Fibroblast of peridontal ligament (primary cell): Measurements from ENCODE around the gene PSMG2.

Experiments
- DNase-seq: peaks from one replicate; pipeline ENCODE4 v3.0.0-alpha.2; 2010; ENCODE audit errors: extremely low read depth

PSMG2 gene

GRCh38 chr18:12702221-12703095 lies at the start of gene PSMG2, which contains the start of gene CEP76:
Gene PSMG2 (plus strand): TSS chr18:12703042. CDS start chr18:12703108, 66 bp downstream.
Gene CEP76 (minus strand): TSS chr18:12702723. CDS start chr18:12702548, 175 bp downstream.
- DNase-seq = peak; percentile 83

- no peak for DNase-seq
Observed at GRCh38 chr18:12654971-12655370, 47.9 kb upstream of the PSMG2 start.

- peak; percentile 60 for DNase-seq
Observed at GRCh38 chr18:12656605-12656937, 46.3 kb upstream of the PSMG2 start.

- DNase-seq = no peak
Observed at GRCh38 chr18:12656938-12657683, 45.7 kb upstream of the PSMG2 start.

- DNase-seq = peak; percentile 40
Observed at GRCh38 chr18:12657684-12658425, 45.0 kb upstream of the PSMG2 start, which contains the start of gene SPIRE1. Gene SPIRE1 (minus strand): TSS chr18:12658107. CDS start chr18:12657866, 241 bp downstream.

- DNase-seq = peak; percentile 51
Observed at GRCh38 chr18:12658426-12659138, 44.3 kb upstream of the PSMG2 start.

GRCh38 chr18:12659904-12660605 lies 42.8 kb upstream of the PSMG2 start:
- DNase-seq = peak; percentile 86

- DNase-seq = no peak
Observed at GRCh38 chr18:12668041-12668440, 34.8 kb upstream of the PSMG2 start.

- peak; percentile 57 for DNase-seq
Observed at GRCh38 chr18:12679183-12679786, 23.6 kb upstream of the PSMG2 start.

GRCh38 chr18:12686100-12686499 lies 16.7 kb upstream of the PSMG2 start:
- DNase-seq = no peak

- no peak for DNase-seq
Observed at GRCh38 chr18:12689256-12689850, 13.5 kb upstream of the PSMG2 start.

GRCh38 chr18:12692206-12692605 lies 10.6 kb upstream of the PSMG2 start:
- DNase-seq = no peak

- no peak for DNase-seq
Observed at GRCh38 chr18:12694032-12694431, 8.8 kb upstream of the PSMG2 start.

GRCh38 chr18:12699747-12700146 lies 3.1 kb upstream of the PSMG2 start:
- no peak for DNase-seq

GRCh38 chr18:12701161-12701560 lies 1.7 kb upstream of the PSMG2 start:
- DNase-seq = no peak

GRCh38 chr18:12703096-12703567 lies 290 bp downstream of the PSMG2 start:
- DNase-seq = no peak

- peak; percentile 40 for DNase-seq
Observed at GRCh38 chr18:12703664-12704063, 822 bp downstream of the PSMG2 start.

GRCh38 chr18:12711446-12711845 lies 8.6 kb downstream of the PSMG2 start:
- no peak for DNase-seq

- no peak for DNase-seq
Observed at GRCh38 chr18:12721495-12722275, 18.8 kb downstream of the PSMG2 start.
